Gastroesophageal sphincter (tissue), 4 donors: Measurements from ENCODE around the gene GPR55. TPM values are rescaled to one million over a fixed set of nuclear protein-coding genes. Genes with fewer than 3 reads are reported as not detected.

Experiments
- ATAC-seq: fragments of 150-250 bp; one replicate; pipeline ENCODE4 v1.9.1; 2016; ENCODE audit warnings: mild to moderate bottlenecking, moderate library complexity
- H3K27ac ChIP-seq, 4 donors: fragments of 200-600 bp; sonication (generic) in 3 of 4; 1 replicate in 3 of 4; 2 replicates in 1 of 4; pipeline ENCODE4 v1.5.1; 2016 to 2019
- H3K27me3 ChIP-seq: fragments of 200-600 bp; sonication (generic); one replicate; pipeline ENCODE4 v1.5.1; 2019
- H3K36me3 ChIP-seq, 2 donors: fragments of 200-600 bp; sonication (generic); one replicate each; pipeline ENCODE4 v1.5.1; 2019; ENCODE audit warnings: control low read depth in 1 of 2
- H3K4me1 ChIP-seq, 3 donors: fragments of 200-600 bp; sonication (generic); 1 replicate in 2 of 3; 2 replicates in 1 of 3; pipeline ENCODE4 v1.5.1; 2016 to 2019; ENCODE audit warnings: control low read depth in 2 of 3
- H3K4me3 ChIP-seq, 2 donors: fragments of 200-600 bp; sonication (generic); one replicate each; pipeline ENCODE4 v1.5.1; 2019; ENCODE audit warnings: mild to moderate bottlenecking in 1 of 2, moderate library complexity in 1 of 2
- H3K9me3 ChIP-seq, 3 donors: fragments of 200-600 bp; sonication (generic); one replicate each; pipeline ENCODE4 v1.5.1; 2017 to 2019; ENCODE audit warnings: control low read depth in 2 of 3
- EP300 ChIP-seq: sonication (generic); formaldehyde crosslinking; IDR thresholded peaks from one replicate; pipeline ENCODE4 v1.6.1; 2017; ENCODE audit warnings: antibody characterized with exemption, mild to moderate bottlenecking
- POLR2A ChIP-seq, 2 donors: fragments of 450-650 bp; IDR thresholded peaks; one replicate each; pipeline ENCODE4 v1.6.1; 2017; ENCODE audit warnings: antibody characterized with exemption in 2 of 2, mild to moderate bottlenecking in 2 of 2, moderate library complexity in 1 of 2
- POLR2AphosphoS5 ChIP-seq: sonication (generic); formaldehyde crosslinking; IDR thresholded peaks from one replicate; pipeline ENCODE4 v1.6.1; 2017; ENCODE audit warnings: antibody characterized with exemption
- WGBS, 2 donors: methylation state at CpG; one replicate each; pipeline ENCODE4 v1.1.5; 2018; ENCODE audit warnings: low coverage in 1 of 2; 5-methylcytosine and 5-hydroxymethylcytosine counted together
- total RNA-seq, 4 donors: library from RNA; depleted of rRNA; stranded (reverse); fragments of >200 nt; gene quantifications; one replicate each; pipeline ENCODE4 v1.1.0, GENCODE V29; 2016
- TF ChIP-seq, protein P1 (sequence below), 4 experiments: fragments of 200-600 bp in 2 of 4; fragments of 450-650 bp in 2 of 4; sonication (generic) in 1 of 4; IDR thresholded peaks; one replicate each; pipeline ENCODE4 v1.5.1; 2017 to 2019; ENCODE audit warnings: antibody characterized with exemption in 4 of 4, mild to moderate bottlenecking in 2 of 4, moderate library complexity in 2 of 4

GPR55 gene
- total RNA-seq, 4 donors from 2014 or later, result 0.08 to 0.12 TPM; not detected in 2

DNA sequence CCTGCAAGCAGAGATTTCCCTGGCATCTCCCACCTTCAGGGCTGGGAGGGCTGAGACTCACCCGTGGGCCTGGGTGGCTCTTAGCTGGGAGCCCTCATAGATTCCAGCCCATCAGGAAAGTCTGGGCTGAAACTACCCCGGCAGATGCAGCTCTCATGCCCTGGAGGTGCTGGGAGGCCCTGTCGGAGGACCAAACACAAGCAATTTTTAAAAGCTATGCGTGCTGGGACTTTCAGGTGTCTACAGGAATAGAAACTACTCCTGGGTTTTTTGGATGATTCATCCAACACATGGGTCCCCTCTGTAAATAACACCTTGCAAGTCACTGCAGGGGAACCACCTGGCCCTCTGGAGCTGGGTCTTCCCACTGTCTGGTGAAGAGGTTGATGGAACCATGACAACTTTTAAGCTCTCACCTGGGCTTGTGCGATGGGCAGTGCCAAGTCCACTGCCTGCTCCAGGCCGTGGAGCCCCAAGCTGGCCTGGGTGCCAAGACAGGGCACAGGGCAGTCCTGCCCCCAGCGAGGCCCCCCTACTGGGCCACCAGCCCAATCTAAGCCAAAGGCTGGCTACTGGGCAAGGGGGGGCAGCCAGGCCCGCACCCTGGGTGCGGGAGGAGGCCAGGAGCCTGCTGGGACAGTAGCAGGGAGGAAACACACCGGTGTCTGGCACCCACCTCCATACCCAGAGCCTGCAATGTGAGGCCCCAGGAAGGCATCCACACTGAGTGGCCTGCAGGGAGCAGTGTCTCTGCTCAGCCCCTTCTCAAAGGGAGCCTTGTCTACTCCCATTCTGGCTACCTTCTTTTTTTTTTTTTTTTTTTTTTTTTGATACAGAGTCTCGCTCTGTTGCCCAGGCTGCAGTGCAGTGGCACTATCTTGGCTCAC lies 1.1 kb upstream of the GPR55 start:
- Histone ChIP-seq H3K36me3 (no peaks in the 10 kb centered on the region), H3K4me3 (no peak overlapping the region), H3K4me1 (no peaks in the 10 kb centered on the region), H3K9me3 (no peaks in the 10 kb centered on the region), H3K27me3 (peaks cover 7% of the 10 kb centered on the region), H3K27ac (no peak overlapping the region)
- TF ChIP-seq, protein P1, sequence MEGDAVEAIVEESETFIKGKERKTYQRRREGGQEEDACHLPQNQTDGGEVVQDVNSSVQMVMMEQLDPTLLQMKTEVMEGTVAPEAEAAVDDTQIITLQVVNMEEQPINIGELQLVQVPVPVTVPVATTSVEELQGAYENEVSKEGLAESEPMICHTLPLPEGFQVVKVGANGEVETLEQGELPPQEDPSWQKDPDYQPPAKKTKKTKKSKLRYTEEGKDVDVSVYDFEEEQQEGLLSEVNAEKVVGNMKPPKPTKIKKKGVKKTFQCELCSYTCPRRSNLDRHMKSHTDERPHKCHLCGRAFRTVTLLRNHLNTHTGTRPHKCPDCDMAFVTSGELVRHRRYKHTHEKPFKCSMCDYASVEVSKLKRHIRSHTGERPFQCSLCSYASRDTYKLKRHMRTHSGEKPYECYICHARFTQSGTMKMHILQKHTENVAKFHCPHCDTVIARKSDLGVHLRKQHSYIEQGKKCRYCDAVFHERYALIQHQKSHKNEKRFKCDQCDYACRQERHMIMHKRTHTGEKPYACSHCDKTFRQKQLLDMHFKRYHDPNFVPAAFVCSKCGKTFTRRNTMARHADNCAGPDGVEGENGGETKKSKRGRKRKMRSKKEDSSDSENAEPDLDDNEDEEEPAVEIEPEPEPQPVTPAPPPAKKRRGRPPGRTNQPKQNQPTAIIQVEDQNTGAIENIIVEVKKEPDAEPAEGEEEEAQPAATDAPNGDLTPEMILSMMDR (IDR thresholded peaks at IDR 0.05), result no peak
- TF ChIP-seq POLR2A (IDR thresholded peaks at IDR 0.05), result no peak
- no peak for TF ChIP-seq EP300
- TF ChIP-seq POLR2AphosphoS5, result no peak
- no CpG with 5 or more reads among the region's 11 CpGs for WGBS, 2 donors
- no peak for ATAC-seq

DNA sequence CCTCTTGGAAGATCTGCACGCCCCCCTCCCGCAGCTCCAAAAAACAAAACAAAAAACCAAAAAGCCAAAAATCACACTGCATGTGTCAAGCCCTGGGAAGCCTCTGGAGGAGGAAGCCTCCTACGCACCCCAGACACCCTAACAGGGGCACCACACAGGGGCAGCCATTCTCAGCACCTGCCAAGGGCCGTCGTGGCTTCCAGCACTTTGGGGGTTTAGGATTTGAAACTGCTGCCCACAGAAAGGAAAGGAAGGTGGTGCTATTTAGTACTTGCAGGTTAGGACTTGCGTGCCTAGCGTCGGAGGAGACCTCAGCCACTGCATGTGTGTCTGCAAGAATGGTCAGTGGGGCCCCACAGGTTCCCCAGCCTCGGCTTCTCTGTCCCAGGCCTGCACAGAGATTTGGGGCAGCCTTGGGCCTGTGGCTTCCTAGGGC lies 419 bp upstream of the GPR55 start:
- H3K4me1 ChIP-seq, result no peaks in the 10 kb centered on the region
- TF ChIP-seq POLR2AphosphoS5 (no peak), POLR2A (IDR thresholded peaks at IDR 0.05) (no peak), EP300 (no peak)
- TF ChIP-seq, protein P1 (IDR thresholded peaks at IDR 0.05), result no peak
- peaks cover 6% of the 10 kb centered on the region for H3K27me3 ChIP-seq
- H3K36me3 ChIP-seq, result no peaks in the 10 kb centered on the region
- ATAC-seq, result no peak
- no peak overlapping the region for H3K4me3 ChIP-seq
- WGBS, 2 donors, result 63 to 72% methylated on average over 6 to 7 of the region's 9 CpGs
- no peaks in the 10 kb centered on the region for H3K9me3 ChIP-seq
- no peak overlapping the region for H3K27ac ChIP-seq

DNA sequence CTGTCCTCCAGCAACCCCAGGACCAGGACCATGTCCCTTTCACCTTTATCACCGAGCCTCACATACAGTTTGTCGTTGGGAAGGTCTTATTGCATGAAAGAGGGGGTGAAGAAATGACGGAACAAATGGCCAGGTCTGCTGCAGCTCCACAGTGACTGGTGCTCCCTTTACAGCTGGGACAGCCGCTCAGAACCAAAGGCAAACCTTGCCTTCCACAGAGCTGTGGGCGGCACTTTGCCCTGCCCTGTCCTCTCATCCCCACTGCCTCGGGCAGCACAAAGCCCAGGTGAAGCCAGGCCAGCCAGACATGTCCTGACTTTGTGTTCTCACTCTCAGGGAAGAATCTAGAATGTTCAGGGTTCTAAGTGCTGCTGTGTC lies 961 bp downstream of the GPR55 start:
- Histone ChIP-seq H3K27ac (no peak overlapping the region), H3K4me1 (no peaks in the 10 kb centered on the region), H3K9me3 (no peaks in the 10 kb centered on the region), H3K4me3 (no peak overlapping the region), H3K27me3 (peaks cover 6% of the 10 kb centered on the region), H3K36me3 (no peaks in the 10 kb centered on the region)
- WGBS, 2 donors, result 40 to 74% methylated on average over 1 to 4 of the region's 6 CpGs
- no peak for ATAC-seq
- TF ChIP-seq, protein P1 (IDR thresholded peaks at IDR 0.05), result no peak
- TF ChIP-seq EP300, result no peak
- TF ChIP-seq POLR2AphosphoS5, result no peak
- no peak for TF ChIP-seq POLR2A (IDR thresholded peaks at IDR 0.05)

DNA sequence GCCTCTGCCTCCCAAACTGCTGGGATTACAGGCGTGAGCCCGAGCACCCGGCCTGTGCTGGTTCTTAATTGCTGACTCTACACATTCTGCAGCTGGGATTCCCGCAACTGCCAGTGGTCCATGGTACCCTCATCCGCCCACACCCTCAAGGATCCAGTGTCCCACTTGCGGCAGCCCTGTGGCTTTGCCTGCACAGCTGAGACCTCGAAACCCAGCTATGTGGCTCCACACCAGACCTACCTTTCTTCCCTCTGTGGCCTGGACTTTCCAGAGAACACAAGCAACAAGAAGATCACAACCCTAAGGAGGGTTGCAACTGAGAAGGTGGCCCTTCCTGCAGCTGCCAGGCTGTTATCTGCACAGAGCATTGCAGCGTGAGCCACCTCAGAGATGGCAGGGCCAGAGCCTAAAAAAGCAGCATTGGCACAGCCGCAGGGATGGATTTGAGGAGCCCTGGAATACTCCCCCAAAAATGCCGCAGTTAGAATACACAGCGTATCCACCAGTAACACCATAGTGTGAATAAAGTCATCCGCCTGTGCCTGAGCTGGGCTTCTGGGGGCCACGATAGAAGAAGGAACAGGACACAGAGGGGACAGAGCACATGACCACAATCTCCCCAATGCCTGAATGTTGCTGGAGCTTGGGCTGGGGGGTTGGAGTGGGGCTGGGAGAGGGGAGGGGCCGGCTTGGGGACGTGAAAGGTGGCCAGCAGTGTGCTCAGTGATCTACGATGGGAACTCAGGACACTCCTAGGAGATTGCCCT lies 1.9 kb downstream of the GPR55 start:
- no peak for ATAC-seq
- Histone ChIP-seq H3K27me3 (peaks cover 6% of the 10 kb centered on the region), H3K4me1 (no peaks in the 10 kb centered on the region), H3K27ac (no peak overlapping the region), H3K9me3 (no peaks in the 10 kb centered on the region), H3K4me3 (no peak overlapping the region), H3K36me3 (no peaks in the 10 kb centered on the region)
- WGBS, 2 donors, result 60 to 86% methylated on average over 1 to 12 of the region's 16 CpGs
- TF ChIP-seq POLR2AphosphoS5 (no peak), POLR2A (IDR thresholded peaks at IDR 0.05) (no peak), EP300 (no peak)
- TF ChIP-seq, protein P1 (IDR thresholded peaks at IDR 0.05), result no peak
